ENCODE measurements around the gene SLC3A2.

DNA sequence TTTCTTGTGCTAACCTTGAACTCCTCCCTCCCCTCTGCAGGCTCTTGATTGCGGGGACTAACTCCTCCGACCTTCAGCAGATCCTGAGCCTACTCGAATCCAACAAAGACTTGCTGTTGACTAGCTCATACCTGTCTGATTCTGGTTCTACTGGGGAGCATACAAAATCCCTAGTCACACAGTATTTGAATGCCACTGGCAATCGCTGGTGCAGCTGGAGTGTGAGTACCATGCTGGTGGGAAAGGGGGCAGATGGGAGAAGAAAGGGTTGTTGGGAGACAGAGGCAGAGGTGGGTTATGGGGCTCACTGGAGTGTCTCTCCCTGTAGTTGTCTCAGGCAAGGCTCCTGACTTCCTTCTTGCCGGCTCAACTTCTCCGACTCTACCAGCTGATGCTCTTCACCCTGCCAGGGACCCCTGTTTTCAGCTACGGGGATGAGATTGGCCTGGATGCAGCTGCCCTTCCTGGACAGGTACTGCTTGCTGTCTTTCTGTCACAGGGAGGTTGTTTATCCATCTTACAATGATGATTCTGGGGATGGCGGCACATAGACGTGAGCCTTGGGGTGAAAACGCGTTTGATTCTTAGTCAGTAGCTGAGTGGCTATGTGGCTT is 4.5 kb downstream of the SLC3A2 start:
- TF ChIP-seq, protein P1, sequence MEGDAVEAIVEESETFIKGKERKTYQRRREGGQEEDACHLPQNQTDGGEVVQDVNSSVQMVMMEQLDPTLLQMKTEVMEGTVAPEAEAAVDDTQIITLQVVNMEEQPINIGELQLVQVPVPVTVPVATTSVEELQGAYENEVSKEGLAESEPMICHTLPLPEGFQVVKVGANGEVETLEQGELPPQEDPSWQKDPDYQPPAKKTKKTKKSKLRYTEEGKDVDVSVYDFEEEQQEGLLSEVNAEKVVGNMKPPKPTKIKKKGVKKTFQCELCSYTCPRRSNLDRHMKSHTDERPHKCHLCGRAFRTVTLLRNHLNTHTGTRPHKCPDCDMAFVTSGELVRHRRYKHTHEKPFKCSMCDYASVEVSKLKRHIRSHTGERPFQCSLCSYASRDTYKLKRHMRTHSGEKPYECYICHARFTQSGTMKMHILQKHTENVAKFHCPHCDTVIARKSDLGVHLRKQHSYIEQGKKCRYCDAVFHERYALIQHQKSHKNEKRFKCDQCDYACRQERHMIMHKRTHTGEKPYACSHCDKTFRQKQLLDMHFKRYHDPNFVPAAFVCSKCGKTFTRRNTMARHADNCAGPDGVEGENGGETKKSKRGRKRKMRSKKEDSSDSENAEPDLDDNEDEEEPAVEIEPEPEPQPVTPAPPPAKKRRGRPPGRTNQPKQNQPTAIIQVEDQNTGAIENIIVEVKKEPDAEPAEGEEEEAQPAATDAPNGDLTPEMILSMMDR (conservative IDR thresholded peaks at IDR 0.05; ENCODE audit: low read length), result no peak
- no peak for TF ChIP-seq EZH2phosphoT487 (IDR thresholded peaks at IDR 0.05; ENCODE audit: borderline replicate concordance, low read depth, low read length)
